SK-N-MC (cell line): ENCODE results near the gene ATF5.
"Not testable (repeated sequence)": the region's sequence is repeated elsewhere in the genome, so short reads cannot be mapped to it uniquely, and the experiment has no call there.

Experiments
- DNase-seq: peaks from one replicate; pipeline ENCODE4 v3.0.0-alpha.2; 2011; ENCODE audit warnings: low read depth, low spot score
- H3K27ac ChIP-seq: fragments of 200-600 bp; sonication (generic); 2 replicates; pipeline ENCODE4 v1.5.1; 2016; ENCODE audit warnings: mixed run types
- H3K36me3 ChIP-seq: fragments of 200-600 bp; sonication (generic); 2 replicates; pipeline ENCODE4 v1.6.1; 2017; ENCODE audit warnings: antibody characterized with exemption, low read length, mixed read lengths; ENCODE audit not compliant: insufficient read depth
- H3K4me3 ChIP-seq: fragments of 200-600 bp; sonication (generic); 2 replicates; pipeline ENCODE4 v1.5.1; 2016
- H3K9ac ChIP-seq: fragments of 200-600 bp; sonication (generic); 2 replicates; pipeline ENCODE4 v1.8.0; 2017; ENCODE audit warnings: mixed run types, mixed read lengths; ENCODE audit not compliant: insufficient read length
- H3K9me3 ChIP-seq: fragments of 200-600 bp; sonication (generic); 2 replicates; pipeline ENCODE4 v1.6.1; 2017; ENCODE audit warnings: low read depth, mild to moderate bottlenecking, antibody characterized with exemption, low read length, moderate library complexity, mixed read lengths
- EZH2 ChIP-seq: fragments of 200-600 bp; sonication (generic); IDR thresholded peaks from one replicate; pipeline ENCODE4 v1.6.1; 2017; ENCODE audit warnings: antibody characterized with exemption
- FOXP2 ChIP-seq: optimal IDR thresholded peaks from 2 replicates; pipeline ENCODE3; 2011; ENCODE audit warnings: mild to moderate bottlenecking, moderate library complexity; ENCODE audit not compliant: insufficient read depth; ENCODE audit errors: extremely low read length, control extremely low read depth
- POLR2AphosphoS5 ChIP-seq: IDR thresholded peaks from 2 replicates; pipeline ENCODE4 v1.6.1; 2012; ENCODE audit warnings: mild to moderate bottlenecking, low read depth, low read length, borderline replicate concordance

The ATF5 gene

GRCh38 chr19:49956115-49956495 is 27.1 kb downstream of the ATF5 start:
- DNase-seq: no peak
- no peaks in the 10 kb centered on the region for H3K9me3 ChIP-seq
- no peak overlapping the region for H3K4me3 ChIP-seq
- no peak for TF ChIP-seq EZH2
- no peak for TF ChIP-seq POLR2AphosphoS5
- TF ChIP-seq FOXP2: no peak
- no peak overlapping the region for H3K9ac ChIP-seq
- no peaks in the 10 kb centered on the region for H3K36me3 ChIP-seq
- H3K27ac ChIP-seq: no peak overlapping the region

DNA sequence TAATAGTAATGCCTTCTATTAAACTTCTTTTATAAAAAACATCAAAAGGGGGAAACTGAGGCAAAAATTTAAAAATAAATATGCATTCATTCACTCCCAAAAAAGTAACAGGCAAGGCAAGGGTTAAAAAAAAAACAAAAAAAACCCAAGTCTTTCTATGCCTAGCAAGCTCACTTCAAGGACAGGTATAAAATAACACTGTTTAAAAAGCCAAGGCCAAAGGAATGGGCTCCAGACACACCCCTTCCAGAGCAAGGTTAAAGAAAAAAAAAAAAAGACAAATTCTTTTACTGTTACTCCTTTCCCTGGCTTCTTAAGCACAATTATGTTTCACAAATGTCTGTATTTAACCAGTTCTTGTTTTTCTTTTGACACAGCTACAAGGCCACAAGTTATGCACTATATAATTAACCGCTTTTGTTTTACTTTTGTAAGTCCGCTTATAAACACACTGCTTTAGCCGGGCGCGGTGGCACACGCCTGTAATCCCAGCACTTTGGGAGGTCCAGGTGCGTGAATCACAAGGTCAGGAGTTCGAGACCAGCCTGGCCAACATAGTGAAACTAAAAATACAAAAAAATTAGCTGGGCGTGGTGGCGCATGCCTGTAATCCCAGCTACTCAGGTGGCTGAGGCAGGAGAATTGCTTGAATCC is 28.4 kb downstream of the ATF5 start:
- H3K27ac ChIP-seq: no peak overlapping the region
- H3K9ac ChIP-seq: no peak overlapping the region
- no peaks in the 10 kb centered on the region for H3K9me3 ChIP-seq
- no peak overlapping the region for H3K4me3 ChIP-seq
- H3K36me3 ChIP-seq: no peaks in the 10 kb centered on the region
- TF ChIP-seq FOXP2: no peak
- no peak for TF ChIP-seq EZH2
- no peak for TF ChIP-seq POLR2AphosphoS5
- DNase-seq: no peak

DNA sequence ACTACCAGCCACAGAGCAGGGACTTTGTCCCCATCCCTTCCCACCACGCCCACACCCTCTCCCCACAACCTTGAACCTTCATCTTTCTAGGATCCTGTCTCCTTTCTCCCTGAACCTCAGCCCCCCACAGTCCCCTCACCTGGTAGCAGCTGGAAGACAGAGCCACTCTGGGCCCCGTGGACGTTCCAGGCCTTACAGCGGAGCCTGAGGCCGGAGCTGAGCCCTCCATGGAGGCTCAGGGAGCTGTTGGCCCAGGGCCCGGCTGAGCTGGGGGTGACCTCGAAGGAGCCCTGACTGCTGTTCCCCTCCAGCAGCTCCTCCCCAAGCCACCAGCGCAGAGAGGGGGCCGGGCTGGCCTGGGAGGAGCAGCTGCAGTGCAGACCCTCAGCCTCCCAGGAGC is 29.1 kb downstream of the ATF5 start:
- H3K4me3 ChIP-seq, H3K27ac ChIP-seq, H3K9me3 ChIP-seq, H3K9ac ChIP-seq, DNase-seq, H3K36me3 ChIP-seq: not testable (repeated sequence)

DNA sequence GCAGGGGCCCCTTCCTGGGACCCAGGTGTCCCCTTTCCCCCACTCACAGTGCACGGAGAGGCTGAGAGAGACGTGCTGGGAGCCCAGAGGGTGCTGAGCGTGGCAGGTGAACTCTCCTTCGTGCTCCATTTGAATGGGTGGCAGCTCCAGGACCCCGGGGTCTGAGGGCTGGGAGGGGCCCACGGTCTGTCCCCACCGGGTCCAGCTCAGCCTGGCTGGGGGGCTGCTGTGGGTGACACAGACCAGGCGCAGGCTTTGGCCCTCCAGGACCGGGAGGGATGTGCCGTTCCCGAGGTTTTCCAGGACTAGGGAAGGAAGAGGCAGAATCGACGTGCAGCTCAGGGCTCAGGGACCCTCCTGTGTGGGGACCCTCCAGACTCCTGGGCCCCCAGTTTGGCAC is 29.6 kb downstream of the ATF5 start:
- not testable (repeated sequence) for DNase-seq, H3K9ac ChIP-seq, H3K9me3 ChIP-seq, H3K36me3 ChIP-seq, H3K27ac ChIP-seq, H3K4me3 ChIP-seq

- H3K4me3 ChIP-seq, H3K9me3 ChIP-seq, H3K27ac ChIP-seq, H3K9ac ChIP-seq, H3K36me3 ChIP-seq, DNase-seq: not testable (repeated sequence)
These were observed 30.9 kb downstream of the ATF5 start for GRCh38 chr19:49959892-49960291.

GRCh38 chr19:49960980-49961379 is 32.0 kb downstream of the ATF5 start, which contains the start of gene SIGLEC11:
TSS of gene SIGLEC11 (minus strand) at chr19:49961172. CDS start at chr19:49961081, 91 bp downstream.
- not testable (repeated sequence) for H3K27ac ChIP-seq, H3K36me3 ChIP-seq, H3K9me3 ChIP-seq, DNase-seq, H3K9ac ChIP-seq, H3K4me3 ChIP-seq

GRCh38 chr19:49968279-49968922 is 39.4 kb downstream of the ATF5 start:
- no peak for DNase-seq
- H3K36me3 ChIP-seq: no peaks in the 10 kb centered on the region
- no peak overlapping the region for H3K27ac ChIP-seq
- TF ChIP-seq EZH2 (no peak), FOXP2 (no peak), POLR2AphosphoS5 (no peak)
- no peaks in the 10 kb centered on the region for H3K9me3 ChIP-seq
- no peak overlapping the region for H3K9ac ChIP-seq
- H3K4me3 ChIP-seq: no peak overlapping the region

DNA sequence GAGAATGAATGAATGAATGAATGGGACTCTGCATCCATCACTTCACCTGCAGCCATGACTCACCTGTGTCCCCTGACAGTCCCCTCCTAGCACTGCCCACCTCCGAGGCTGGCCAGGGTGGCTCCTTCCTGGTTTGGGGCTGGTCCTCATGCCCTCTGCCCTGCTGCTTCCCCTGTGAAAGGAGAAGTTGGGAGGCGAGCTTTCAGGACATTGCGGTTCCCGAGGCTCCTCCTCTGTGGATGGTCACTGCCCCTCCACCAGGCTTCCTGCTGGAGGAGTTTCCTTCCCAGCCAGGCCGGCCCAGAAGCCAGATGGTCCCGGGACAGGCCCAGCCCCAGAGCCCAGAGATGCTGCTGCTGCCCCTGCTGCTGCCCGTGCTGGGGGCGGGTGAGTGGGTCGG is 40.4 kb downstream of the ATF5 start:
- H3K9ac ChIP-seq, H3K36me3 ChIP-seq, H3K9me3 ChIP-seq, H3K27ac ChIP-seq, DNase-seq, H3K4me3 ChIP-seq: not testable (repeated sequence)

- Histone ChIP-seq H3K4me3 (no peak overlapping the region), H3K36me3 (no peaks in the 10 kb centered on the region), H3K9me3 (no peaks in the 10 kb centered on the region), H3K9ac (no peak overlapping the region), H3K27ac (no peak overlapping the region)
- TF ChIP-seq EZH2: no peak
- no peak for TF ChIP-seq POLR2AphosphoS5
- no peak for TF ChIP-seq FOXP2
- no peak for DNase-seq
These were observed 43.0 kb downstream of the ATF5 start for GRCh38 chr19:49971991-49972411.
